Measurements from ENCODE around the gene RSPO4.

The RSPO4 gene

DNA sequence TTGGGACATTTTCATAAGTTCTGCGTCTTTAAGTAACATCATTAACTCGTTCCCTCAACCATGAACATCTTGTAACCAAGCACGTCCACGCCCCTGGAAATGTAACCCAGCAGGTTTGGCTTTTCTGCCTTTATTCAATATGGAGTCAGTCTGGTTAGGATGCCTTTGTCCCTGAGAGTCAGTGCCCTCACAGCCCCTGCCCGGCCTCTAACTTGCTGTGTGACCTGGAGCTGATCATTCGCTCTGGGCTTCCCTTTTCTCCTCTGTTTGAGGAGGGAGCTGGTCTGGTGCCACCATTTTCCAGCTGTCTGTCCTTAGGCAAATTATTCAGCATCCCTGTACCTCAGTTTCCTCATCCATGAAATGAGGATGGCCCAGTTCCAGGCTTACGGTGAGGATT, 59.5 kb downstream of the RSPO4 start:
- no peak for DNase-seq (ENCODE audit: low read depth in 2 of 2)

DNA sequence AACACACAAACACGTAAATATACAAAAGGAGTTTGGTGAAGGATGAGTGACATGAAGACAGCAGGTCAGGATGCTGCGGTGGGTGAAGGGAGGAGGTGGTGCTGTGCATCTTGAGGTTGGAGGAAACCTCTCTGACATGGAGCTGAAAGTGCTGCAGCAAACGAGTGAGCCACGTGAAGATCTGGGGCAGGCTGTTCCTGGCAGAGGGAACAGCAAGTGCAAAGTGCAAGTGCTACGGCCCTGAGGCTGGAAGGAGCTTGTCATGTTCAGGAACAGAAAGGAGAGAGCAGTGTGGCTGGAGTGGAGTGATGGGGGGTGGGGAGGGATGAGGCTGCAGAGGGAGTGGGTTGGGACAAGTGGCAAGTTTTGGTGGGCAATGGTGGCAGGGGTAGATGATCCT, 61.2 kb downstream of the RSPO4 start:
- no peak for DNase-seq (ENCODE audit: low read depth in 2 of 2)

DNA sequence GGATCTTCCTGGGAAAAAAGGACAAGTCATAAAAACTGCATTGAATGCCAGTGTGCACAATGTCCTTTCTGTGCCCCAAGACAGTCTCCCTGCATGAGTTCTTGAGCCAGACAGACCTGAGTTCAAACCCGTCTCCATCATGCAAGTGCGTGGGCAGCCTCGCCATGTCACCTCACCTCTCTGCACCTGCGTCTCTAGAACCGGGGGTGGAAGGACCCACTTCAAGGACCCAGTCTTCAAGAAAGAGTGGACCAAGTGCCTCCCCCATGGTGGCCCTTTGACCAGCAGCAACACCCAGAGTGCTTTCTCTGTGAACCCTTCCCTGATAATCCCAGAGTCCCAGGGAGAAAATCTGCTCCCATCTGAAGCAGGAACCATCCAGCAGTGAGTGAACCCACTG, 62.5 kb downstream of the RSPO4 start:
- DNase-seq (ENCODE audit: low read depth in 2 of 2) = no peak

DNA sequence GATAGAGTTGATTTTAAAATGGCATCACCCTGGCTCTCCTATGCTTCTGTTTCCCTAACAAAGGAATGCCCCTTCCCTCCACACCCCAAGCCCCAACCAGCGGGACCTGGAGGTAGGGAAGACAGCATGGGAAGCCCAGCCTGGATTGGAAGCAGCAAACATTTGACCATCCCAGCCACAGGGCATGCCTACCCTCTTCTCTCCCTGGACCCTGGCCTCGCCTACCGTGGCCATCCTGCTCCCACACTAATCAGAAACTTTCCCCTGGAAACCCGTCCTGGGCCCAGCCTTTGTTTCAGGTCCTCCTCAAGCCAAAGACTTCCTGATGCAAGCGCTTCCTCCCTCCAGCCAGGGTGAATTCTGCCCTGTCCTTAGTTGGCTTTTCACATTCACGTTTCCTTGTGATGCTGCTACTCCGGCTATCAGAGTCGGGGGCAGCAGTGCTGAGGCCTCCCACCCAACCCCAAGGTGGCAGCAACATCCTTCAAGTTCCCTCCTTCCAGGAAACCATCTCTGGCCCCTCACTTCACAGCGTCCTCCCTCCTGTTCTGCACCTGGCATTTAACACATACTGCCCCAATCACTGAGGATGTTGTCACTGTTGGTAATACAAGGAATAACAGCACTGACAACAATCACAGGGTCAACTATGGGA, 67.8 kb downstream of the RSPO4 start:
- no peak for DNase-seq (ENCODE audit: low read depth in 2 of 2)

DNA sequence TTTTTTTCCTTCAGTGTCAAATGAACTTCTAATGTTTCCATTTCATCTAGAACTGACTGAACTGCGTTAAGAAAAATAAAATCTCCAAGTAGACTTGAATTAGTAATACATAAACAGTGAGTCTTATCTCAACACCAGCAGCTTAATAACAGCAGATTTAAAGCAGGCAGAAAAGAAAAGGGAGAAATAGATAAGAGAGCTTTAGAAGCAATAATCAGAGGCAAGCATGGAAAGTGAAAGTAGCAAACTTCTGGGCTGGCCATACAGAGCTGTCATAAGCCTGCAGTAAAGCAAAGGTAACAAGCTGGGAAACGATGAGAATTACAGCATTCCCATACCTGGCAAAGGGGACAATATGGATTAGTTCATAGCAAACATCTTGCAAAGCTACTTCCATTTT, 69.1 kb downstream of the RSPO4 start:
- no peak for DNase-seq (ENCODE audit: low read depth in 2 of 2)

DNA sequence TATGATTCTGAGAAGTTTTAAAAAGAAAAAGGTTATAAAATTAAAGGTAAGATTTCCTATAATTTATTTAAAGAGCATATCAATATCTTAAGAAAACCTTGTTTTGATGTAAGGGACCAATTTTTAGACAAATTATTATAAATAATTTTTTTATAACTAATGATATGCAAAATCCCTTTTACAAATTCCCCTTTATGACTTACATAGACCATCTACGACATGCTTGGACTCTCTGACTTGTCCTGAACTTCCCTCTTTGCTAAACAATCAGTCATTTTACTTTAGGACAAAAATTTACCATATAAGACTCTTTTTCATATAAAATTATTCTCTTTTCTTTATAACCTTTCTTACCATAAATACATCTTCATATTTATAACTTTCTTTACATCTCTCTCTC, 70.7 kb downstream of the RSPO4 start:
- DNase-seq (ENCODE audit: low read depth in 2 of 2) = no peak

DNA sequence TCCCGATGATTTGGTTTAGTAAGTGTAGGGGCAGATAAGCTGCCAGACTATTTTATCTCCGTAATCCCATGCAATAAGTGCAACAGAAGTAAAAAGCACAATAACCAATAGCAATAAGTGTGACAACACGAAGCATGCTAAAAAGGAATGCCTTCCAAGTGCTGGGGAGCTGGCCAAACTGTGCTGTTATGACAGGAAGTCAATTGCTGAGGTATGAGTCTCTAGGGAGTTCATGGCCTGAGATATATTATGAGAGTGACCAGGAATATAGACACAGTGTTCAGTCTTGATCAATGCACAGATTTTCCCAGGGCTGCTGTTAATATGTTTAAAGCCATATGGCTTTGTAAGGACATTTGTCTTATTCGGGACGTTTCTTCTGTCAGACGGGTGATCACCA, 75.4 kb downstream of the RSPO4 start:
- DNase-seq (ENCODE audit: low read depth in 2 of 2) = no peak

DNA sequence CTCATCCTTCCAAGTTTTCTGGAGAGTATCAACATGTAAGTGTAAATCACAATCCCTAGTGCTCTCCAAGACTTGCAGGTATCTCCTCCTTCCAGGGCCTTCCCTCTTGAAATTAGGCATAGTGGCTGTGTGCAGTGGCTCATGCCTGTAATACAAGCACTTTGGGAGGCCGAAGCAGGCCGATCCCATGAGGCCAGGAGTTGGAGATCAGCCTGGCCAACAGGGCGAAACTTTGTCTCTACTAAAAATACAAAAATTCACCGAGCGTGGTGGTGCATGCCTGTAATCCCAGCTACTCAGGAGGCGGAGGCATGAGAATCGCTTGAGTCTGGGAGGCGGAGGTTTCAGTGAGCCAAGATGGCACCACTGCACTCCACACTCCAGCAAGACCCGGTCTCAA, 76.6 kb downstream of the RSPO4 start:
- no peak for DNase-seq (ENCODE audit: low read depth in 2 of 2)

DNA sequence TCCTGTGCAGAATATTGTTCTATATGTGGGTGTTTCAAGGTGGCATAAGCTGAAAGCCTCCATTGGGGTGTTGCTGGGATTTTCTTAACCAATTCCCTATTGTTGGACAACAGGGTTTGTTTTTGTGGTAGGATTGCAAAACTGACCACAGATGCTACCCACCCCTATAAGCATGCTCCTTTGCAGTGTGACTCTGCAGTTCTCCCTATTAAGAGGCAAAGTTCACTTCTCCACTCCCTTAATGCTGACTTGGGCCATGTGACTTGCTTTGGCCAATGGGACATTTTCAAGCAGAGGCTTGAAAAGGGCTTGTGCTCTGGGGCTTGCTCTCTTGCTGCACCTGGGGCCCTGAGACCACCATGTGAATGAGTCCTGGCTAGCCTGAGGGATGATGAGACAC, 77.5 kb downstream of the RSPO4 start:
- DNase-seq (ENCODE audit: low read depth in 2 of 2) = no peak

DNA sequence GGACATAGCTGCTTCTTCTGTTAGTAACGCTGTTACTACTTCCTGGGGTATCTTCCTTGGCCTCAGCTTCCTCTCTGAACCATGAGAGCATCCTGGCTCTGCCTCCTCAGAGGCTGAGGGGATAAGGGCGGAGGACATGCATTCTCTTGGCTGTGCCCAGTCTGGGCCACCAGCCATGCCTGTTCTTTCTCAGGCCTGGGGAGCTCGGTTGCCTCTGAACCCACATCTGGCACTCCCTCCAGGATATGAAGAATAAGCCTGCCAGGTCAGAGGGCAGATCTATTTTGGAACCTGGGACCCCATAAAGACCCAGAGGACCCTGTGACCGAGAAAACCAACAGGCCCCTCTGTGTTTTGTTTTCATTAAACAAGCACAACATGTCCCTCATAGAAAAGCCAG, 79.3 kb downstream of the RSPO4 start:
- no peak for DNase-seq (ENCODE audit: low read depth in 2 of 2)

DNA sequence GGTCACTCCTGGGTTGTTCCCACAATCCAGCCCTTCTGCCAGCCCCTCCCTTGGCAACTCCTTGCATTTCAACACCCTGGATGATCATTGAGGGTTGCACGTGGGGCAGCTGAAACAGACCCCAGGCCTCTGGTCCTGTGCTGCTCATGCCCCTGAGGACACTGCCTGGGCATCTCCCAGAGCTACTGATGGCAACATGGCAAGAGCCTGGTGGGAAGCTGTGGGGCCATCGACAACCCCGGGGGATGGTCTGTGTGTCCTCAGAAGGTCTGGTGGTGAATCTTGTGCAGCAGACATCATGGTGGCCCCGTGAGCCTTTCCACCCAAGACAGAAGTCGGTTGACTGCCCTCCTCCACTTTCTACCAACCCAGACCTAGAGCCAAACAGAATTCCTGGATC, 81.0 kb downstream of the RSPO4 start:
- DNase-seq (ENCODE audit: low read depth in 2 of 2) = no peak

DNA sequence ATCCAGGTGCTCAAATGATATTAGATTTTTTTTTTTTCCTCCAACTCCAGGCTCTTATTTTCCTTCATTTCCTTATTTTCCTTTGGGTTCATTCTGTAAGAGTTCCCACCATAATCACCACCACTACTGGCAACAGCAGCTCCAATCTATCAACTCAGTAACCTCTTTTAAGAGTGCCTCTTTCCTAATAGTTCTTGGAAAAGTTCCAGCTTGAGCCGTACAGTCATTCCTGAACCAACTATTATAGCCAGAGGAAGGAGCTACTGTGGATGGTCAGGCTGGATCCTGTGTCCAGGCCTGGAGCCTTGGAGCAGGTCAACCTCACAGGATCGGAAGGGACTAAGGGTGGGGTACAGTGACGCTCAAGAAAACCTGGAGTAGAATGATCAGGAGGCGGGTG, 81.8 kb downstream of the RSPO4 start:
- DNase-seq (ENCODE audit: low read depth in 2 of 2) = no peak

DNA sequence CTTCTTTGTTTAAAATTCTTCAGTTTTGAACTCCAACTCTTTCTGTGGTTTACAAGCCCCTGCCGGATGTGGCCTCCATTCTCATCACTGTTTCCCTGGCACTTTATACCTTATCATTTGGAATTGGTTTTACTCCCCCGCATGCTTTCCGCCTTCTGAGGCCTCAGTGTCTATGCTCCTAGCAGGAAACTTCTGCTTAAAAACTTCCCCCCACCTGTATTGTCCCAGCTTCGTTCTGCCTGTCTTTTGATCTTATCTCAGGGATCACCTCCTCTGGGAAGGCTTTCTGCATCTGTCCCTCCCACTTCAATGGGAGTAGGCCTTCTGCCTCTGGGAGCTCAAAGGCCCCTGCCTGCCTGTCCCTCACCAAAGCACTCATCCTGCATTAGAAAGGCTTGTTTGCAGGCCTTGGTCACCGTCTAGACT, 82.6 kb downstream of the RSPO4 start:
- no peak for DNase-seq (ENCODE audit: low read depth in 2 of 2)

DNA sequence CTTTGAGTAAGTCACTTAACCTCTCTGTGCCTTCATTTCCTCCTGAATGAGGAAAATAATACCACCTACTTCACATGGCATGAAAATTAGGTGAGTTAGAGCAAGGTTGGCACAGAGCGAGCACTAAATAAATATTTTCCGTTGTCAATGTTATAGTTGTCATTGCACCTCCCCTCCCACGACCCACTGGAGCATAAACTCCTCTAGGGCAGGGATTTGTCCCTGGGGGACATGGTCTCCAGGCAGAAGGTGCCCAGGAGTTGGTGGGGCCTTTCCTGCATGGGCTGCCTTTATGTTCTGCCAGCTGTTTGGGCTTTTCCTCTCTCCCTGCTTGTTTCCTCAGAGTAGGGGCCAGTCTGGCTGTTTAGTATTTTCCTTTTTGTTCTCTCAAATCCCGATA, 84.7 kb downstream of the RSPO4 start:
- DNase-seq (ENCODE audit: low read depth in 2 of 2) = no peak

DNA sequence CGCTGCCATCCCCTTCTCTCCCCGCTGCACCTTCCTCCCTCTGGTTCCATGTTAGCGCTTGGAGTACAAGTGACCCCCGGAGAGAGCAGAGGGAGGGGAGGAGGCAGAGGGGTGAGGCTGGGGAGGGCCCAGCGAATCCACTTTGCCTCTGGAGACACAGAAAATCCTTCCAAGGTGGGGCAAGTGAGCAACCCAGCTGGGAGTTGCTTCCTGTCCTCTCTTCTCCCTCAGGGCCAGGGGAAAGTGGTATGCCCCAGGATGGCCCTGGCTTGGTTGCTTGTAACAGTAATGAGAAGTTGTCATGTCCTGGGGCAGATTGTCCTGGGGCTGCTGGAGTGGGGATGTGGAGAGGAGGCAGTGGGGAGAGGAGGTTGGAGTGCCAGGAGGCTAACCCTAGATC, 85.3 kb downstream of the RSPO4 start:
- DNase-seq (ENCODE audit: low read depth in 2 of 2) = no peak

DNA sequence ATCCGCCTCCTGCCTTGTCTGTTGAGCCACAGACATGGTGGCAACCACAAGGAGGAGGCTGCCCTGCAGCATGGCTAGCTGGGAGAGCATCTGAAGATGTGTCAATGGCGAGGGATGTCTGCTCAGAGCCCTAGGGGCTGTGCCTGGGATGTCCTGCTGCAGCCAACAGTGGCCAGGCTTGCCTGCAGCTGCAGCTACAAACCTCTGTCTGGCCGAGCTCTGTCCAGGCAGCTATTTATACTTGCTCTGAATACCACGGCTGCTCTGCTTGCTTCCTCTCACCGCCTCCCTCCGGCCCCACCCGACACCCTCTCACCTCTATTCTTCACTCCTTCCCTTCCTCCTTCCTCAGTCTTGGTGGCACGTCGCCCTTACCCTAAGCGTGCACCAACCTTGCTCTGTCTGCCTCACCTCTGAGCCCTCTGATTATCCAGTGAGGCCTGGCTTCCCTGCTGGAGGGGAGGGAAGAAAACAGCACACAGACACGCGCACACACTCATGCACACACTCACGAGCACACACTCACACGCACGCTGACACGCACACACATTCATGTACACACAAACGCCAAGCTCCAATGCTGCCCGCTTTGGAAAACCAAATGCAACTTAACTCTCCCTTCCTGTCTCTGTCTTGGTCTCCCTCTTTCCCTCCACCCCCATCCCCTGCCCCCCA, 85.8 kb downstream of the RSPO4 start, which contains the start of gene ANGPT4:
ANGPT4 (minus strand) TSS at position 210 of the 675 bp plus-strand sequence; CDS start at position 90, 120 bp downstream.
- no peak for DNase-seq (ENCODE audit: low read depth in 2 of 2)

DNA sequence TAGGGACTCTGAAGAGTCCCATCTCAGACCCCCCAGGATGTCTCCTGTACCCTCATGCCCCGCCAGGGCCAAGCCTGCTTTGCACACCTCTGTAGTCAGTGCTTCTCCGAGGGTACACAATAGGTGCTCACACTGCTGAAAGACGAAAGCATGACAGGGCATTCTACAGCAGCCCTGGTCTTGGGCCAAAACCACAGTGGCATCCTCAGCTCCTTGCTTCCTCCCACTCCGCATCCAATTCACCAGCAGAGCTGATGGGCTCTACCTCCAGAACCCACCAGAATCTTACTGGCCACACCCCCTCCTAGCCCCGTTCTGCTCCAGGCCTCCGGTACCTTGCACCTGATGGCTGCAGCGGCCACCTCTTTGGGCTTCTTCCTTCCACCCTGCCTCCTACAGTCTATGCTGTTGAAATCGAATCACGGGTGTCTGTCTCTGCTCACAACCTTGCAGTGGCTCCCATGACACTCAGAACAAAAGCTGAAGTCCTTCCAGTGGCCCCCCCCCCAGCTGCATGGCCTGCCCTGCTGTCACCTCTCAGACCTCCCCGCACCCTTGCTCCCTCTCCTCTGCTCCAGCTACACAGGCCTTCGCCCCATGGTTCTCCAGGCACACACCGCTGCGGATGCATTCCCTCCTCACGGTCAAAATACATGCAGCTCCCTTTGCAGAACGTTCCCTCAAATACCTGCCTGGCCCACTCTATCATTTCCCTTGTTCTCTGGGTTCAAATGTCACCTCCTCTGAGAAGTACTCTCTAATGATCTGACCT, 87.2 kb downstream of the RSPO4 start:
- DNase-seq (ENCODE audit: low read depth in 2 of 2) = no peak

DNA sequence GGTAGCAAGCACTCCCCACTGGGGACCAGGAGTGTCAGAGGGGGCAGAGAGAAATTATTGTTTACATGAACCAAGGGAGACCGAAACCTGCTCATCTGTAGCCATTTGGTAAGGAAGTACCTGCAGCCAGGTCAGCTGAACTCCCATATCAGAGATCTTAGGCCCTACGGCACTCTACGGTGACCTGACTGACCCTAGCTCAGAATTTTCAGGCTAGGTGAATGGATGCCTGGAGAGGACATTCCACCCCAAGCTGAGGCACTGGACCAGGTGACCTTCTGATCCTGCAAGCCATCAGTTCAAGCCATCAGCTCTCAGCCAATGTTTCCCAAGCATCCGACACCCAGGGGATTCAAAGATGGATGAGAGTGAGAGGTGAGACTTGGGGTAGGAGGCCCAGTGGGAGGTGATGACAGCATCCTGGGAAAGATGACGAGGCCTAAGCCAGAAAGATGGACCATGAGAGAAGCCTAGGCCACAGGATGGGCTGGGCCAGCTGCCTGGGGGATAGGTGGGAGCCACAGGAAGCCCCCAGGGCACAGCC, 88.7 kb downstream of the RSPO4 start:
- DNase-seq (ENCODE audit: low read depth in 2 of 2) = no peak

DNA sequence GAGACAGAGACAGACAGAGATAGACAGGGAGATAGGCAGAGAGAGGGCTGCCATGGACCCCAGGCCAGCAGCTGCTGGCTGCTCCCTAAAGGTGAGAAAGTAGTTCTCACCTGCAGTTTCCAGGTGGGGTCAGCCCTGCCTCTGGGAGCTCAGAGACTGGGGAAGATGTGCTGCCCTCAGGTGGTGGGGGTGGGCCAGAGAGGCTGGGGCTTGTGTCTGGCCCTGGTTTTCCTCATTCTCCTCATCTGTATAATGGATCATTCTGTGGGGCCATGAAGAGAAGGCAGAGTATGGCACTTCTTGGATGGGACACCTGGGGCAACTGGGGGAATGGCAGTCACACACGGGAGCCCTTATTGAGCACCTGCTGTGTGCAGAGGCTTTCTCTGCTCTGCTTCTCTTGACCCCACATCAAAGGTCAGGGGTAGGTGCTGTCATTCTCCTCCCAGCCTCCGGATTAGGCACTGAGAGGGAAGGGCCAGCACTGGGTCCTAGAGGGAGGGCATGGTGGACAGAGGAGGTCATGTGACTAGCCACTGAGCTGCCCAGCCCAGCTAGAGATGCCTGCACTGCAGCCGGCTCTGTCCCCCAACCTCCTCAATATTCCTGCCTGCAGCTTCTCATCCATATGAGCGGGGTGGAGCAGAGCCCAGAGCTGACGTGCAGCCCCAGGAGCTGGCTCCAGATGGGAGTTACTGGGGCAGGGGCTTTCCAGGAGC, 90.1 kb downstream of the RSPO4 start:
- no peak for DNase-seq (ENCODE audit: low read depth in 2 of 2)

DNA sequence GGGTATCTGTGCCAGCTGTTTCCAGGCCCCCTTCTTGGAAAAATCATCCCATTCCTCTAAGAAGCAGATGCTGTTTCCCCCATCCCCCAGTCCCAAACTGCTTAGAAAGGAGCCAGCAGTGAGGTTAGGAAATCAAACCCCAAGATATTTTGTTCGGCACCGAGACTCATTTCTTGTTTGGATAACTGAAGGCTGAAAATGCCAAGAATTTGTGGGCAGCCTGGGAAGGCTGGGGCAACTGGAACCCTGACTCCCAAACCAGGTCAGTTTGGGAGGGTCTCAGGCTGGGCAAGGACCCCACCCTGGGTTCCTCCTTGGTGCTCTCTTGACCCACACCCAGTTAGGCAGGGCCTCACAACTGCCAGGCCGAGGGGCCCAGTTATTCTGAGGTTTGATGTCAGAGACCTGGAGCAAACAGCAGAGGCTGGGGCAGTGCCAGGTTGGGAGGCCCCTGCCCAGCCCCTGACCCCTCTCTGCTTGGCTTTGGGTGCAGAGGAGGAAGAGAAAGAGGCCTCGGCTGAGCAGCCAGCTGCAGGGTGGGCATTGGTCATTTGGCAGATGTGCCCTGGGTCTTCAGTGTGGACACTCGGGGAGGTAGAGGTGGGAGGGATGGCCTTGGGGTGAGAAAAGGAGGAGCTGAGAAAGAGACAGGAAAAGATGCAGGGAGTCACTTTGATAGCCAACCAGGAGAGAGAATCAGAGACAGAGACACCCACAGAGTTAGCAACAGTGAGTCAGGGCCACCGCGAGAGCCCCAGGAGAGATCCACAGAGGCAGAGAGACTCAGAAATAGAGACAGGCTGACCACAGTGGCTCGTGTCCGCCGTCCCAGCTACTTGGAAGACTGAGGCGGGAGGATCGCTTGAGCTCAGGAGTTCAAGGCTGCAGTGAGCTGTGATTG, 91.0 kb downstream of the RSPO4 start:
- DNase-seq (ENCODE audit: low read depth in 2 of 2) = no peak

Data from stimulated activated CD8-positive, alpha-beta memory T cell treated with anti-CD3 and anti-CD28 coated beads, Interleukin-15, amount 100 ng/mL, for 4 hours (primary cell).